ENCODE measurements around the gene PI4KB. TPM values are rescaled to one million over a fixed set of nuclear protein-coding genes. Genes with fewer than 3 reads are reported as not detected.

The PI4KB gene
- total RNA-seq, 1 experiment from 2014 or later = 52.7 TPM

DNA sequence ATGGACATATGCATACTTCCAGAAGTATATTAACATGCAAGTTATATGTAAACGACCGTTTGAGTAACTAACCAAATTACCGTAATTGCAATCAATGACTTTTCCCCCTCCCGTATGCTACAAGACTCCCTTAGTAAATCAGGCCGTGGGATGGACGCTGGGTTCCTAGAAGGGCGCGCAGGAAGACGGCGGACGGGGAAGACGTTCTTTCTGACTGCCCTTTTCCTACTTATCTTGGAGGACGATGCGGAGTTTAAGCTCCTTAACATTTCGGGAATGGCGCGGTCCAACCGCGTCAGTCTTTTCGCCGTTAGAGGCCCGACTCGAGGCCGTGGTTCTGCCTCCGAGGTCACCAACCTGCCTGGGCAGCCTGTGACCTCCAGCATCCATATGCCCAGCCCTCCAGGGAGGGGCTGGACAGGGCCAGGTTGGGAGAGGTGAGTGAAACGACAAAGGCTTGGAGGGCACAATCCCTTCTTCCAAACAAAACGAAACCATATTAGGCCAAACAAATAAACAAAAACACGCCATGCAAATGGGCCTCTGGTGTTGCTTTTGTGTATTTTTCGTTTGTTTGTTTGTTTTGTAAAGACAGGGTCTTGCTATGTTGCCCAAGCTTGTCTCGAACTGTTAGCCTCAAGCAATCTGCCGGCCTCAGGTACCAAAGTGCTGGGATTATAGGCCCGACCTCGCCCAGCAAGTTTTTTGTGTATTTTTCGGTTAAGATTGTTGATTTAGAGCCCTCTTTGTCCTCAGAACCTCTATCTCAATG is 873 bp upstream of the PI4KB start:
- ChIA-PET CTCF (interaction anchor here (0.7 to 2.1 kb wide), 5 partner anchors 13 to 47 kb away, joined by 3 to 20 read pairs (median 4); partner anchors contain the start of gene ZNF687), POLR2A (interaction anchor here (0.9 to 1.7 kb wide), 10 partner anchors 10 to 212 kb away, joined by 3 to 17 read pairs (median 4); partner anchors contain the start of genes CGN, PSMD4, RFX5 and ZNF687)
- no peaks in the 10 kb centered on the region for H3K9me3 ChIP-seq
- intact Hi-C loops (cut with micrococcal nuclease; ENCODE audit: unreplicated experiment) = loop anchor here (1.0 to 2.0 kb wide), 3 partner anchors 14 to 47 kb away; no protein-coding TSS in a partner anchor
- peaks cover 25% of the 10 kb centered on the region for H3K4me1 Mint-ChIP-seq (ENCODE audit: low read depth, unreplicated experiment)
- peak overlapping the region; percentile 95 for H3K27ac Mint-ChIP-seq (ENCODE audit: unreplicated experiment)
- peak overlapping the region; percentile 98 for H3K4me3 Mint-ChIP-seq (ENCODE audit: unreplicated experiment)
- no peaks in the 10 kb centered on the region for H3K27me3 Mint-ChIP-seq (ENCODE audit: insufficient read depth, unreplicated experiment)
- TF ChIP-seq, protein P1, sequence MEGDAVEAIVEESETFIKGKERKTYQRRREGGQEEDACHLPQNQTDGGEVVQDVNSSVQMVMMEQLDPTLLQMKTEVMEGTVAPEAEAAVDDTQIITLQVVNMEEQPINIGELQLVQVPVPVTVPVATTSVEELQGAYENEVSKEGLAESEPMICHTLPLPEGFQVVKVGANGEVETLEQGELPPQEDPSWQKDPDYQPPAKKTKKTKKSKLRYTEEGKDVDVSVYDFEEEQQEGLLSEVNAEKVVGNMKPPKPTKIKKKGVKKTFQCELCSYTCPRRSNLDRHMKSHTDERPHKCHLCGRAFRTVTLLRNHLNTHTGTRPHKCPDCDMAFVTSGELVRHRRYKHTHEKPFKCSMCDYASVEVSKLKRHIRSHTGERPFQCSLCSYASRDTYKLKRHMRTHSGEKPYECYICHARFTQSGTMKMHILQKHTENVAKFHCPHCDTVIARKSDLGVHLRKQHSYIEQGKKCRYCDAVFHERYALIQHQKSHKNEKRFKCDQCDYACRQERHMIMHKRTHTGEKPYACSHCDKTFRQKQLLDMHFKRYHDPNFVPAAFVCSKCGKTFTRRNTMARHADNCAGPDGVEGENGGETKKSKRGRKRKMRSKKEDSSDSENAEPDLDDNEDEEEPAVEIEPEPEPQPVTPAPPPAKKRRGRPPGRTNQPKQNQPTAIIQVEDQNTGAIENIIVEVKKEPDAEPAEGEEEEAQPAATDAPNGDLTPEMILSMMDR (IDR thresholded peaks at IDR 0.05; ENCODE audit: insufficient read depth in 1 of 2, low read depth in 1 of 2, low read length in 1 of 2, severe bottlenecking in 1 of 2, unreplicated experiment in 1 of 2) = no peak
- H3K36me3 Mint-ChIP-seq (ENCODE audit: insufficient read depth, unreplicated experiment) = peaks cover 18% of the 10 kb centered on the region
- peaks cover 2% of the 10 kb centered on the region; the same call in 1 of the 2 replicates for H3K36me3 ChIP-seq (ENCODE audit: control insufficient read depth, insufficient read depth, low read length)
- H3K4me1 ChIP-seq = peaks cover 11% of the 10 kb centered on the region
- BruUV-seq (replicated peaks) = no TSS peak
- H3K9me3 Mint-ChIP-seq (ENCODE audit: unreplicated experiment) = no peaks in the 10 kb centered on the region
- H3K4me3 ChIP-seq (ENCODE audit: low read depth, low read length) = peak overlapping the region; percentile 75
- no peaks in the 10 kb centered on the region for H3K27me3 ChIP-seq (replicated peaks; ENCODE audit: control insufficient read depth, insufficient read depth, low read length)
- peak in 1 of 2 experiments; percentile 50 for DNase-seq

DNA sequence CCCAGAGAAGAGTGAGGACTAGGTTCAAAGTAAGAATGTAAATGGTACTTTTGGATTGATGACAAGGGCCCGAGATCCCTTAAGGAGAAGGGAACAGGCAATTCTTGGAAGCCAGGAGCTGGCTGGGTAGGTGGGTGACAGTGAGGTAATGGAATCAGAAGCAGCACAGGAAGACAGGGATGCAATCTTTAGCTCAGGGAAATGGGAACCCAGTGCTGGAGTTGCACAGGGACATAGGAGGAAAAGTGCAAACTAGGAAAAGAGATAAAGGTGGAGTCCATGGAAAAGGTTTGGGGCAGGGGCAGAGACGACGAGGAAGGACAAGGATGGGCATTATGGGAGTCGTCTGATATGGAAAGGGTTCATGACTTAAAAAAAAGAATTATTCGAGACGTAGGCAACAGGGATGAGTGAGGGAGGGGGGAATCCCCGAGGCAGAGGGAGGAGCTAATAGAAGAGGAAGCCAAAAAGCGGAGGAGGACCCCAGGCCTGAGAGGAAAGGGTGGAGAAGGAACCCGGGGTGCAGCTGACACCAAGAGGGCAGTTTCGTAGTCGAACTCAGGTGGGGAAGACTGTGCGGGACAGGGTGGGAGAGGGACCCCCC is 495 bp downstream of the PI4KB start:
- TF ChIP-seq, protein P1 (IDR thresholded peaks at IDR 0.05; ENCODE audit: insufficient read depth in 1 of 2, low read depth in 1 of 2, low read length in 1 of 2, severe bottlenecking in 1 of 2, unreplicated experiment in 1 of 2) = no peak
- H3K4me1 Mint-ChIP-seq (ENCODE audit: low read depth, unreplicated experiment) = peaks cover 25% of the 10 kb centered on the region
- Histone ChIP-seq H3K4me3 (ENCODE audit: low read depth, low read length) (peak overlapping the region; percentile 75), H3K9me3 (no peaks in the 10 kb centered on the region), H3K4me1 (peaks cover 11% of the 10 kb centered on the region), H3K36me3 (ENCODE audit: control insufficient read depth, insufficient read depth, low read length) (peaks cover 2% of the 10 kb centered on the region; the same call in 1 of the 2 replicates), H3K27me3 (replicated peaks; ENCODE audit: control insufficient read depth, insufficient read depth, low read length) (no peaks in the 10 kb centered on the region)
- no peak for DNase-seq
- no peaks in the 10 kb centered on the region for H3K27me3 Mint-ChIP-seq (ENCODE audit: insufficient read depth, unreplicated experiment)
- BruUV-seq (replicated peaks) = no TSS peak
- H3K4me3 Mint-ChIP-seq (ENCODE audit: unreplicated experiment) = peak overlapping the region; percentile 98
- intact Hi-C loops (cut with micrococcal nuclease; ENCODE audit: unreplicated experiment) = loop anchor here (1.0 to 2.0 kb wide), 3 partner anchors 12 to 45 kb away; no protein-coding TSS in a partner anchor
- ChIA-PET CTCF (interaction anchor here (0.7 to 2.1 kb wide), 3 partner anchors 26 to 71 kb away, joined by 3 to 15 read pairs (median 4); partner anchors contain the start of gene ZNF687), POLR2A (interaction anchor here (0.6 to 1.7 kb wide), 6 partner anchors 11 to 256 kb away, joined by 4 to 17 read pairs (median 5); partner anchors contain the start of genes RFX5 and ZNF687)
- H3K9me3 Mint-ChIP-seq (ENCODE audit: unreplicated experiment) = no peaks in the 10 kb centered on the region
- H3K36me3 Mint-ChIP-seq (ENCODE audit: insufficient read depth, unreplicated experiment) = peaks cover 23% of the 10 kb centered on the region
- peak overlapping the region; percentile 95 for H3K27ac Mint-ChIP-seq (ENCODE audit: unreplicated experiment)

Data from Caco-2 (cell line).